H9 (cell line): ENCODE results near the gene GANAB. TPM values are rescaled to one million over a fixed set of nuclear protein-coding genes. Genes with fewer than 3 reads are reported as not detected.

ENCODE experiments used
- DNase-seq: peaks from one replicate; pipeline ENCODE4 v3.0.0-alpha.2; 2017
- H2AFZ ChIP-seq: one replicate; pipeline ENCODE4 v1.6.1; 2013; ENCODE audit warnings: mild to moderate bottlenecking, low read length, control low read depth, moderate library complexity
- H2AK5ac ChIP-seq: 2 replicates; pipeline ENCODE4 v1.6.1; 2013; ENCODE audit warnings: low read length, control low read depth, mixed read lengths; ENCODE audit not compliant: insufficient read length
- H2BK120ac ChIP-seq: one replicate; pipeline ENCODE4 v1.6.1; 2013; ENCODE audit warnings: low read depth, mild to moderate bottlenecking, low read length, control low read depth, inconsistent platforms; ENCODE audit not compliant: poor library complexity, severe bottlenecking
- H2BK12ac ChIP-seq: 2 replicates; pipeline ENCODE4 v1.6.1; 2013; ENCODE audit warnings: low read length, control low read depth, mixed read lengths, low read depth; ENCODE audit not compliant: insufficient read length
- H2BK15ac ChIP-seq: 2 replicates; pipeline ENCODE4 v1.6.1; 2013; ENCODE audit warnings: low read depth, low read length, control low read depth
- H2BK20ac ChIP-seq: one replicate; pipeline ENCODE4 v1.6.1; 2013; ENCODE audit warnings: low read depth, mild to moderate bottlenecking, low read length, control low read depth, inconsistent platforms; ENCODE audit not compliant: poor library complexity, severe bottlenecking
- H2BK5ac ChIP-seq: 2 replicates; pipeline ENCODE4 v1.6.1; 2013; ENCODE audit warnings: low read length, control low read depth, mixed read lengths; ENCODE audit not compliant: insufficient read length
- H3K14ac ChIP-seq: 2 replicates; pipeline ENCODE4 v1.6.1; 2013; ENCODE audit warnings: low read length, control low read depth; ENCODE audit not compliant: insufficient read depth
- H3K18ac ChIP-seq: 2 replicates; pipeline ENCODE4 v1.6.1; 2013; ENCODE audit warnings: low read depth, mild to moderate bottlenecking, mixed read lengths, low read length, control low read depth; ENCODE audit not compliant: insufficient read length
- H3K23ac ChIP-seq: 2 replicates; pipeline ENCODE4 v1.6.1; 2013; ENCODE audit warnings: low read length, control low read depth, mixed read lengths, low read depth; ENCODE audit not compliant: insufficient read length
- H3K23me2 ChIP-seq: 2 replicates; pipeline ENCODE4 v1.6.1; 2013; ENCODE audit warnings: low read depth, mild to moderate bottlenecking, mixed read lengths, low read length, control low read depth; ENCODE audit not compliant: insufficient read length, poor library complexity, severe bottlenecking
- H3K27ac ChIP-seq: 2 replicates; pipeline ENCODE4 v1.5.1; 2013; ENCODE audit warnings: low read length, control low read depth, mixed read lengths, low read depth; ENCODE audit not compliant: insufficient read length
- H3K27me3 ChIP-seq: 2 replicates; pipeline ENCODE4 v1.6.1; 2013; ENCODE audit warnings: low read length, control low read depth, inconsistent platforms; ENCODE audit not compliant: insufficient read depth
- H3K4ac ChIP-seq: 2 replicates; pipeline ENCODE4 v1.6.1; 2013; ENCODE audit warnings: low read depth, mild to moderate bottlenecking, control low read depth, inconsistent platforms, low read length, moderate library complexity
- H3K4me1 ChIP-seq: 2 replicates; pipeline ENCODE4 v1.6.1; 2013; ENCODE audit warnings: low read length, control low read depth, inconsistent platforms; ENCODE audit not compliant: insufficient read depth
- H3K4me2 ChIP-seq: 2 replicates; pipeline ENCODE4 v1.6.1; 2013; ENCODE audit warnings: low read length, control low read depth, mixed read lengths; ENCODE audit not compliant: insufficient read length, insufficient read depth
- H3K56ac ChIP-seq: 2 replicates; pipeline ENCODE4 v1.6.1; 2013; ENCODE audit warnings: low read depth, mild to moderate bottlenecking, mixed read lengths, low read length, control low read depth; ENCODE audit not compliant: insufficient read length
- H3K79me1 ChIP-seq: 2 replicates; pipeline ENCODE4 v1.6.1; 2013; ENCODE audit warnings: low read depth, mild to moderate bottlenecking, moderate library complexity, low read length, control low read depth, inconsistent platforms; ENCODE audit not compliant: insufficient read depth, poor library complexity, severe bottlenecking
- H3K79me2 ChIP-seq: 2 replicates; pipeline ENCODE4 v1.6.1; 2013; ENCODE audit warnings: low read length, control low read depth, inconsistent platforms; ENCODE audit not compliant: insufficient read depth
- H3K9ac ChIP-seq: 2 replicates; pipeline ENCODE4 v1.6.1; 2013; ENCODE audit warnings: low read length, control low read depth, mixed read lengths; ENCODE audit not compliant: insufficient read length; ENCODE audit errors: extremely low read depth
- H3K9me3 ChIP-seq: one replicate; pipeline ENCODE4 v1.6.1; 2013; ENCODE audit warnings: low read depth, low read length, inconsistent platforms; ENCODE audit not compliant: control insufficient read depth
- H3T11ph ChIP-seq: one replicate; pipeline ENCODE4 v1.6.1; 2013; ENCODE audit warnings: mild to moderate bottlenecking, low read length, control low read depth, inconsistent platforms
- H4K20me1 ChIP-seq: one replicate; pipeline ENCODE4 v1.6.1; 2013; ENCODE audit not compliant: control insufficient read depth, insufficient read length, insufficient read depth
- H4K5ac ChIP-seq: 2 replicates; pipeline ENCODE4 v1.6.1; 2013; ENCODE audit warnings: low read depth, mild to moderate bottlenecking, mixed read lengths, low read length, control low read depth; ENCODE audit not compliant: insufficient read length
- H4K8ac ChIP-seq: replicated peaks from 2 replicates; pipeline ENCODE4 v1.6.1; 2013; ENCODE audit warnings: low read length, control low read depth, mixed read lengths, low read depth; ENCODE audit not compliant: insufficient read length
- H4K91ac ChIP-seq: 2 replicates; pipeline ENCODE4 v1.6.1; 2013; ENCODE audit warnings: low read depth, mild to moderate bottlenecking, moderate library complexity, mixed read lengths, low read length, control low read depth; ENCODE audit not compliant: insufficient read length
- H3K27ac Mint-ChIP-seq, 3 experiments: 2 replicates in 2 of 3; 3 replicates in 1 of 3; pipeline ENCODE4 v1.8.0; 2020 to 2021; ENCODE audit warnings: mixed read lengths in 3 of 3, mild to moderate bottlenecking in 1 of 3, moderate library complexity in 1 of 3
- H3K27me3 Mint-ChIP-seq: 2 replicates; pipeline ENCODE4 v1.8.0; 2021; ENCODE audit warnings: low read depth, mild to moderate bottlenecking, moderate library complexity, mixed read lengths
- H3K36me3 Mint-ChIP-seq, 3 experiments: 2 replicates in 2 of 3; 3 replicates in 1 of 3; pipeline ENCODE4 v1.8.0; 2020 to 2021; ENCODE audit warnings: low read depth in 3 of 3, mixed read lengths in 3 of 3; ENCODE audit not compliant: insufficient read depth in 1 of 3
- H3K4me1 Mint-ChIP-seq, 2 experiments: 2 replicates each; pipeline ENCODE4 v1.8.0; 2020; ENCODE audit warnings: mixed read lengths in 2 of 2
- H3K4me3 Mint-ChIP-seq, 2 experiments: 2 replicates in 1 of 2; 3 replicates in 1 of 2; pipeline ENCODE4 v1.8.0; 2020 to 2021; ENCODE audit warnings: mild to moderate bottlenecking in 2 of 2, mixed read lengths in 2 of 2, moderate library complexity in 1 of 2
- H3K9me3 Mint-ChIP-seq, 2 experiments: 2 replicates in 1 of 2; 3 replicates in 1 of 2; pipeline ENCODE4 v1.8.0; 2020; ENCODE audit warnings: mild to moderate bottlenecking in 2 of 2, mixed read lengths in 2 of 2, moderate library complexity in 1 of 2
- CTCF ChIP-seq: fragments of 200-600 bp; sonication (generic); conservative IDR thresholded peaks from 3 replicates; pipeline ENCODE4 v1.8.0; 2021; ENCODE audit warnings: antibody characterized with exemption, mild to moderate bottlenecking
- whole genome bisulfite sequencing: extraction: QIAGEN DNeasy Blood & Tissue Kit; methylation state at CpG from one replicate; pipeline ENCODE4 v1.1.7; 2013; ENCODE audit warnings: missing lambda C conversion rate, low lambda C conversion rate, mixed read lengths; ENCODE audit not compliant: insufficient read length; ENCODE audit errors: extremely low coverage; 5-methylcytosine and 5-hydroxymethylcytosine counted together
- total RNA-seq: library from RNA; stranded (reverse); gene quantifications from 2 replicates; pipeline ENCODE4 v1.2.1, GENCODE V29; 2021

The GANAB gene
- total RNA-seq, 1 experiment from 2014 or later: 387 TPM

- DNase-seq: no peak
- H3K36me3 Mint-ChIP-seq: peaks cover 24 to 46% (median 40%) of the 10 kb centered on the region in 3 experiments; a peak in 6 of 7 replicates
- Histone ChIP-seq H2BK5ac (no peak overlapping the region), H3K56ac (no peak overlapping the region), H2BK15ac (no peak overlapping the region), H3K79me2 (no peaks in the 10 kb centered on the region; the same call in 1 of the 2 replicates), H4K91ac (no peak overlapping the region), H4K8ac (no peak overlapping the region), H3K4ac (no peak overlapping the region), H2BK20ac (no peak overlapping the region), H3K23me2 (peaks cover 8% of the 10 kb centered on the region), H3T11ph (no peak overlapping the region), H3K23ac (no peak overlapping the region), H2AK5ac (no peak overlapping the region), H2BK120ac (no peak overlapping the region), H4K20me1 (peaks cover 2% of the 10 kb centered on the region), H3K79me1 (no peaks in the 10 kb centered on the region), H3K27me3 (no peaks in the 10 kb centered on the region), H3K4me2 (peak overlapping the region; percentile 5), H3K14ac (no peak overlapping the region), H2AFZ (no peak overlapping the region), H4K5ac (no peak overlapping the region), H3K4me1 (peaks cover 2% of the 10 kb centered on the region; the same call in 1 of the 2 replicates), H2BK12ac (no peak overlapping the region), H3K27ac (no peak overlapping the region), H3K18ac (no peak overlapping the region), H3K9ac (no peak overlapping the region), H3K9me3 (no peaks in the 10 kb centered on the region)
- WGBS: no CpG with 5 or more reads among the region's 7 CpGs
- H3K27ac Mint-ChIP-seq: peak overlapping the region; percentile 90 to 93 (median 93)
- H3K4me3 Mint-ChIP-seq: peak overlapping the region; percentile 77 to 95
- no peaks in the 10 kb centered on the region for H3K9me3 Mint-ChIP-seq
- no peak for TF ChIP-seq CTCF
- no peaks in the 10 kb centered on the region for H3K27me3 Mint-ChIP-seq
- H3K4me1 Mint-ChIP-seq: peaks cover 17 to 19% of the 10 kb centered on the region in 2 experiments
Measured at GRCh38 chr11:62622476-62623089, 23.8 kb downstream of the GANAB start.
